ENCODE results near the gene CTU1.
A peak's percentile ranks its signal among the peaks of the same experiment; 100 is the strongest.

CTU1 gene

DNA sequence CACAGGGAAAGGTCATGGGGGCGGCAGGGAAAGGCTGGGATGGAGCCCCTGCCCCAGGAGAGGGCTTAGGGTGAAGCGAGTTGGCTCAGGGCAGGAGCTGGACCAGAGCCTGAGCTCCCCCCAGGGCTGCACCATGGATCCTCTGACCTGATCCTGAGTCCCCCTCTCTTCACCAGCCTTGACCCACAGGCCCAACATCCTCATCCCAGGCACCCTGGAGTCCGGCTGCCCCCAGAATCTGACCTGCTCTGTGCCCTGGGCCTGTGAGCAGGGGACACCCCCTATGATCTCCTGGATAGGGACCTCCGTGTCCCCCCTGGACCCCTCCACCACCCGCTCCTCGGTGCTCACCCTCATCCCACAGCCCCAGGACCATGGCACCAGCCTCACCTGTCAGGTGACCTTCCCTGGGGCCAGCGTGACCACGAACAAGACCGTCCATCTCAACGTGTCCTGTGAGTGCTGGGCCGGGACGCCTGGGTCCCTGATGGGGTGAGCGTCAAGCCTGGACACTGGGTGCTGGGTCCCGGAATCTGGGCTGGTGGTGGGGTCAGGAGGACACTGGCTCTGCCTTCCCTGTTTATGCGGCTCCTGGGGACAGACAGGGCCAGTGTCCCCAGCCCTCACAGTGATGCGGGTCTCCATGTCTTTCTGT lies 17.3 kb upstream of the CTU1 start:
- Histone ChIP-seq H3K27me3 (ENCODE audit: low read depth) (peaks cover 13% of the 10 kb centered on the region; the same call in 1 of the 2 replicates), H3K4me1 (no peaks in the 10 kb centered on the region), H3K9me3 (no peaks in the 10 kb centered on the region), H3K4me3 (no peak overlapping the region), H3K36me3 (replicated peaks) (no peaks in the 10 kb centered on the region)
- in situ Hi-C loops (cut with MboI; ENCODE audit: low sequenced_read_pairs), result no loop called here
- DNase-seq (ENCODE audit: low spot score in 2 of 2), result no peak

DNA sequence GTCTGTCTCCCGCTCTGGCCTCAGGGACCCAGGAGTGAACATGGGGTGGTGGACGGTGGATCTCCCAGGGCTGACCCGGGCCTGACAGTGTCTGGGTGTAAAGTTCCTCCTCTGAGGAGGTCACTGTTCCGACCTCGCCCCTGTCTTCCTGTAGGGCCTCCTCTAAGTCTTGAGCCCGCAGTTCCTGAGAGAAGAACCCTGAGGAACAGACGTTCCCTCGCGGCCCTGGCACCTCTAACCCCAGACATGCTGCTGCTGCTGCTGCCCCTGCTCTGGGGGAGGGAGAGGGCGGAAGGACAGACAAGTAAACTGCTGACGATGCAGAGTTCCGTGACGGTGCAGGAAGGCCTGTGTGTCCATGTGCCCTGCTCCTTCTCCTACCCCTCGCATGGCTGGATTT lies 16.5 kb upstream of the CTU1 start, which contains the start of gene SIGLEC9:
Gene SIGLEC9 (plus strand): TSS at position 178 of the 400 bp plus-strand sequence. CDS start 69 bp downstream, at position 247.
- H3K27me3 ChIP-seq (ENCODE audit: low read depth), result peaks cover 6% of the 10 kb centered on the region; the same call in 1 of the 2 replicates
- DNase-seq (ENCODE audit: low spot score in 2 of 2), result no peak
- H3K4me3 ChIP-seq, result no peak within 1 kb of the TSS
- H3K9me3 ChIP-seq, result no peaks in the 10 kb centered on the region
- no peaks in the 10 kb centered on the region for H3K36me3 ChIP-seq (replicated peaks)
- in situ Hi-C loops (cut with MboI; ENCODE audit: low sequenced_read_pairs), result no loop called here
- H3K4me1 ChIP-seq, result no peaks in the 10 kb centered on the region

DNA sequence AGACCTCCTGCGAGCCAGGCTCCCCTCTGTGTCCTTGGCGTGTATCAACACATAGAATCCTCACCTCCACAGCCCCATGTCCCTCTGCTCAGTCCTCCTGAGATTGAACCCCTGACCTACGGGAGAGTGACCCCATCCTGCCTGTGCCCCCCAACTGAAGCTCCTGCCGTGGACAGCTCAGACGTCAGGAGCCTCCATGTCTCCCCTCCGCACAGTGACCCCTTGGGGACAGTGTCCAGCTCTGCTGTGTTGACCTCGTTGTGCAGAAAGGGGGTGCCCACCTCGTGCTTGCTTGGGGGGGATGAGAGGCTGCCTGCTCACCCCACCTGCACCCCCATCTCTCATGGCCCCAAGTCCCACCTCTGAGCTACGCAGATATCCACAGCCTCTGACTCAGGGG lies 16.0 kb upstream of the CTU1 start:
- Histone ChIP-seq H3K4me3 (no peak overlapping the region), H3K27me3 (ENCODE audit: low read depth) (peaks cover 6% of the 10 kb centered on the region; the same call in 1 of the 2 replicates), H3K9me3 (no peaks in the 10 kb centered on the region), H3K4me1 (no peaks in the 10 kb centered on the region), H3K36me3 (replicated peaks) (no peaks in the 10 kb centered on the region)
- in situ Hi-C loops (cut with MboI; ENCODE audit: low sequenced_read_pairs), result no loop called here
- no peak for DNase-seq (ENCODE audit: low spot score in 2 of 2)

DNA sequence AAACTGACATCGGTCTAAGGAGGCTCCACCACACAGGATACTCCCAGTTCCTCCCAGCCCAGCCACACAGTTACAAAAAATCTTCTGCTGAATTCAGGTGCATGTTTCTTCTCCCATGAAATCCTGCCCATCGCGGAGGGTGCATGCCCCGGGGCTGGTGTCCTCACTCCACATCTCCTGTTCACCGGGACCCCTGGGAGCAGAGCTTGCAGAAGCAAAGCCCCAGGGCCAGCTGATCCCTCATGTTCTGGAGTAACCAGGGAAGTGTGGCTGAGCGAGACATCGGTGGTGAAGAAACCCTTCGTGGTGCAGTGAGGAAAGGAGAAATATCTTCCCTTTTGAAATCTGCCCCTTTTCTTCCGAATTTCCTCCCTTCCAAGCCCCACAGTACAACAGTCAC lies 15.6 kb upstream of the CTU1 start:
- no peaks in the 10 kb centered on the region for H3K9me3 ChIP-seq
- no peak overlapping the region for H3K4me3 ChIP-seq
- H3K27me3 ChIP-seq (ENCODE audit: low read depth), result peaks cover 6% of the 10 kb centered on the region; the same call in 1 of the 2 replicates
- DNase-seq (ENCODE audit: low spot score in 2 of 2), result no peak
- H3K4me1 ChIP-seq, result no peaks in the 10 kb centered on the region
- in situ Hi-C loops (cut with MboI; ENCODE audit: low sequenced_read_pairs), result no loop called here
- H3K36me3 ChIP-seq (replicated peaks), result no peaks in the 10 kb centered on the region

DNA sequence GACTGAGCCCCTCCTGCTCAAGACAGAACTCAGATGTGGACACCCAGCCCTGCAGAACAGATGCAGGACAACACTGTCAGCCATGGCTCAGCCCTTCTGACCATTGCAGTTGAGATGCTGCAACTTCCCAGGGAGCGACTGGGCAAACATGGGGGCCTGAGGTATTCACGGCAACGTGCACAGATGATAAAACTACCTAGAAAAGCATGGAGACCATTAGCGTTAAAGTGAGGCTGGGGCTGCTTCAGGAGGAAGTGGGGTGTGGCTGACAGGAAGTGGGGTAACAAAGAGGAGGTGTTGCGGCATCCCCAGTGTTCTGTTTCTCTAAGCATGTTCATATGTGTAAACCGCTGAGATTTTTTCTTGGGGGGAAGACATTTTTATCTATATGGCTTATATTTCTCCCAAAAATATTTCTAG lies 15.2 kb upstream of the CTU1 start:
- Histone ChIP-seq H3K36me3 (replicated peaks) (no peaks in the 10 kb centered on the region), H3K4me3 (no peak overlapping the region), H3K9me3 (no peaks in the 10 kb centered on the region), H3K27me3 (ENCODE audit: low read depth) (peaks cover 4% of the 10 kb centered on the region; the same call in 1 of the 2 replicates), H3K4me1 (no peaks in the 10 kb centered on the region)
- in situ Hi-C loops (cut with MboI; ENCODE audit: low sequenced_read_pairs), result no loop called here
- DNase-seq (ENCODE audit: low spot score in 2 of 2), result no peak

DNA sequence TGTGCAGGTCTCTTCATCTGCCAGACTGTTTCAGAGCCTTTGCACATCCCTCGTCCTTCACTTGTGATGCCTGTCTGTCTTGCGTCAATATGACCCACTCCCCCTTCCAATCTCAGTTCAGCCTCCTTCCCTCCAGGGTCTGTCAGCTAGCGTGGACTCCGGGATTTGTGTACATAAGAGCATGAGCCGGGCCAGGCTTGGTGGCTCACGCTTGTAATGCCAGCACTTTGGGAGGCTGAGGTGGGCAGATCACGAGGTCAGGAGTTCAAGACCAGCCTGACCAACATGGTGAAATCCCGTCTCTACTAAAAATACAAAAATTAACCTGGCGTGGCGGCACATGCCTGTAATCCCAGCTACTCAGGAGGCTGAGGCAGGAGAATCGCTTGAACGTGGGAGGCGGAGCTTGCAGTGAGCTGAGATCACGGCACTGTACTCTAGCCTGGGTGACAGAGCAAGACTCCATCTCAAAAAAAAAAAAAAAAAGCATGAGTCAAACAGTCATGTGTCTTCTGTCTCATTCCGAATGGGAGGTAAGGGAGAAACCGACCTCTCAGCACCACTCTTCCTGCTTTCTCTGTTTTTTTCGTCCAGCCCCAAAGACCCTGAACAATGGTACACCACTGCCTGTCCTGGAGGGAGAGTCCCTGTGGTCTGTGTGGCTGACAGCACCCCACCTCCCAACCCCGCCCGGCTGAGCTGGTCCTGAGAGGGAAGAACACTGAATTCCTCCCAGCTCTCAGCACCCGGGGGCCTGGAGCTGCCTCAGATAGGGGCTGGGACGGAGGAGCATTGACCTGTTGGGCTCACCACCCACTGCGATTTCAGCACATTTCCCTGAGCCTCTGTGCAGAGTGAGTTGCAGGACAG lies 14.1 kb upstream of the CTU1 start:
- H3K4me1 ChIP-seq, result no peaks in the 10 kb centered on the region
- no peaks in the 10 kb centered on the region for H3K9me3 ChIP-seq
- no peak for DNase-seq (ENCODE audit: low spot score in 2 of 2)
- in situ Hi-C loops (cut with MboI; ENCODE audit: low sequenced_read_pairs), result no loop called here
- no peaks in the 10 kb centered on the region for H3K36me3 ChIP-seq (replicated peaks)
- H3K27me3 ChIP-seq (ENCODE audit: low read depth), result peaks cover 3% of the 10 kb centered on the region; the same call in 1 of the 2 replicates
- no peak overlapping the region for H3K4me3 ChIP-seq

DNA sequence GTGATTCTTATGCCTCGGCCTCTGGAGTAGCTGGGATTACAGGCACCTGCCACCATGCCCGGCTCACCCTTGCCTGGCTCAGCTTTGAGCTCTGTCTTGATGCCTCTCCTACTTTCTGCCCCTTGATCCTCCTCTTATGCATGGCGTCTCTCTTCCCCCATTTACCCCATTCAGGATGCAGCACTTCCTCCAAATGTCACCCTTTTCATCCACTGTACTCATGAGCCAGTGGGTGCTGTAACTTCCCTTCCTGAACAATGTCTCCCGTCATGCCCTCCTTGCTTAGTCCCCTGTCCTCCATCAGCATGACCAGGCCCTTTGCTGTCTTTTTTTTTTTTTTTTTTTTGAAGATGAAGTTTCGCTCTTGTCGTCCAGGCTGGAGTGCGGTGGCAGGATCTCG lies 13.0 kb upstream of the CTU1 start:
- Histone ChIP-seq H3K4me3 (no peak overlapping the region), H3K36me3 (replicated peaks) (no peaks in the 10 kb centered on the region), H3K27me3 (ENCODE audit: low read depth) (peaks cover 3% of the 10 kb centered on the region; the same call in 1 of the 2 replicates), H3K4me1 (no peaks in the 10 kb centered on the region), H3K9me3 (no peaks in the 10 kb centered on the region)
- DNase-seq (ENCODE audit: low spot score in 2 of 2), result no peak
- in situ Hi-C loops (cut with MboI; ENCODE audit: low sequenced_read_pairs), result no loop called here

DNA sequence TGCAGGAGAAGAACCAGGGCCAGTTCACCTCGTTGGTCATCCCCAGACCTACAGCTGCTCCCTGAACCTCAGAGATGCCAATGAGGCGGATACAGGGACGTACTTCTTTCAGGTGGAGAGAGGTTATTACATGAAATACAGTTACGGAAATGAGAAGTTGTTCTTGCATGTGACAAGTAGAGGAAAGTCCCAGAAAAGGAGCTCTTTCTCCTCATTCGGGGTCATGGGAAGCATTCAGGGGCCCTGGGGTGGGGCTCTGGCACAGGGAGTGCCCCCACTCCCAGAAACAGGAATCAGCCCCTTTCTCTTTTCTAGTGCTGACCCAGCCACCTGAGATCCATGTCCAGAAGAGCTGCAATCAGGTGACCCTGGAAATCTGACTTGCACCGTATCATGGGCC lies 12.0 kb upstream of the CTU1 start:
- Histone ChIP-seq H3K27me3 (ENCODE audit: low read depth) (peaks cover 3% of the 10 kb centered on the region; the same call in 1 of the 2 replicates), H3K36me3 (replicated peaks) (no peaks in the 10 kb centered on the region), H3K9me3 (no peaks in the 10 kb centered on the region), H3K4me3 (no peak overlapping the region), H3K4me1 (no peaks in the 10 kb centered on the region)
- DNase-seq (ENCODE audit: low spot score in 2 of 2), result no peak
- in situ Hi-C loops (cut with MboI; ENCODE audit: low sequenced_read_pairs), result no loop called here

DNA sequence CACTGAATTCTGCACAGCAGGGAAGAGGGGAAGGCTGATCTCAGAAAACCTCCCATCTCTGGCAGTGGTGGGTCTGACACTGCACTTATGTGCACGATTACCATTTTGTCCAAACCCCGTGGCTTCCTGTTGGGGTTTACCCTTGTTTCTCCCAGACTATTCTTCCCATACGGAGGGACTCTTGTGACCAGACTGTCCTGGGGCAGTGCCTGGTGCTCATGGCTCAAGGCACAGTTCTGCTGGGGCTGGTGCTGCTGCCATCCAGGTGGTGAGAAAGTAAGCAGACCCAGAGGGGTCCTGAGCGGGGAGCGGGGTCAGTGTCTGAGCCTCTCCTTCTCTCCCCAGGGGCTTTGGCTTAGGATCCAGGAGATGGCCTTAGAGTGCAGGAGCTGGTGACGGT lies 11.4 kb upstream of the CTU1 start:
- in situ Hi-C loops (cut with MboI; ENCODE audit: low sequenced_read_pairs), result no loop called here

DNA sequence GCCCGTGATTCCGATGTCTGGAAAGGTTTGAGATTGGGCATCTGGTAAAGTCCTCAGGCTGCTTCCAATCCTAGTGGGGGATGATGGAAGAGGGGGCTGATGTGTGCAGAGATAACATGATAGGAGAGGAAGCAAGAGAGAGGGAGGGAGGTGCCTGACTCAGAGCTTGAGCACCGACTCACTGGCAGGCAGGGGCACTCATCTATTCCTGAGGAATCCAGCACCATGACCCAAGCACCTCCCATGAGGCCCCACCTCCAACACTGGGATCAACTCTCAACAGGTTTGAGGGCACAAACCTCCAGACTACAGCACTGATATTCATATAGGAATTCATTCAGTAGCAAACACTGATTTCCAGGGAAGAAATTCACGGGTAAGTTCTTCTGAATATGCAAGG lies 10.9 kb upstream of the CTU1 start:
- in situ Hi-C loops (cut with MboI; ENCODE audit: low sequenced_read_pairs), result no loop called here
- Histone ChIP-seq H3K9me3 (no peaks in the 10 kb centered on the region), H3K36me3 (replicated peaks) (no peaks in the 10 kb centered on the region), H3K4me3 (no peak overlapping the region), H3K27me3 (ENCODE audit: low read depth) (peaks cover 7% of the 10 kb centered on the region; the same call in 1 of the 2 replicates), H3K4me1 (no peaks in the 10 kb centered on the region)
- DNase-seq (ENCODE audit: low spot score in 2 of 2), result no peak

More for the DNA sequence above, 11.4 kb upstream of the CTU1 start:
- Histone ChIP-seq H3K27me3 (ENCODE audit: low read depth) (peaks cover 3% of the 10 kb centered on the region; the same call in 1 of the 2 replicates), H3K36me3 (replicated peaks) (no peaks in the 10 kb centered on the region), H3K4me3 (no peak overlapping the region), H3K4me1 (no peaks in the 10 kb centered on the region), H3K9me3 (no peaks in the 10 kb centered on the region)
- DNase-seq (ENCODE audit: low spot score in 2 of 2), result no peak

DNA sequence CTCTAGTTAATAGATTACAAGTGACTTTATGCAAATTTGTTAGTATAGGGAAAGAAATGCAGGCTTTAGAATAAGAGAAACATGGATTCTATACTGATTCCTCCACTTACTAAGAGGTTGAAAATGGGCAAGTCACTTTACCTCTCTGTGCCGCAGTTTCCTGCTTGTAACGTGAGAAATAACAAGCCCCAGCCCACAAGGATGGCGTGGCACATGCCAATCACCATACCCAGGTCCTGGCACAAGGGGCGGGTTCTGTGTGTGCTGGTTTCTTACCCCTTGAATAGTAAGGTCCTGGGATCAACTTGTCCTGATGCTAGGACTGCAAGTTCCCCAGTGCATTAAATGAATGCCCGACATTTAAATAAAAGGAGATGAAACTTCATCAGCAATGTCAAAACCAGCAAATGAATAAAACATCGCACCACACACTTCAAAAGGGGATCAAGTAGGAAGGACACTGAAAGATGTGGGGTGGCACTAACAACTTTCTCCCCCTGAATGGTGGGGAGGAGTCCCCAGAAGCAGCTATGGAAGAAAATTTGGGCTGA lies 8.6 kb upstream of the CTU1 start:
- Histone ChIP-seq H3K27me3 (ENCODE audit: low read depth) (peaks cover 15% of the 10 kb centered on the region), H3K4me1 (no peaks in the 10 kb centered on the region), H3K4me3 (no peak overlapping the region), H3K9me3 (no peaks in the 10 kb centered on the region), H3K36me3 (replicated peaks) (no peaks in the 10 kb centered on the region)
- DNase-seq (ENCODE audit: low spot score in 2 of 2), result no peak
- in situ Hi-C loops (cut with MboI; ENCODE audit: low sequenced_read_pairs), result no loop called here

DNA sequence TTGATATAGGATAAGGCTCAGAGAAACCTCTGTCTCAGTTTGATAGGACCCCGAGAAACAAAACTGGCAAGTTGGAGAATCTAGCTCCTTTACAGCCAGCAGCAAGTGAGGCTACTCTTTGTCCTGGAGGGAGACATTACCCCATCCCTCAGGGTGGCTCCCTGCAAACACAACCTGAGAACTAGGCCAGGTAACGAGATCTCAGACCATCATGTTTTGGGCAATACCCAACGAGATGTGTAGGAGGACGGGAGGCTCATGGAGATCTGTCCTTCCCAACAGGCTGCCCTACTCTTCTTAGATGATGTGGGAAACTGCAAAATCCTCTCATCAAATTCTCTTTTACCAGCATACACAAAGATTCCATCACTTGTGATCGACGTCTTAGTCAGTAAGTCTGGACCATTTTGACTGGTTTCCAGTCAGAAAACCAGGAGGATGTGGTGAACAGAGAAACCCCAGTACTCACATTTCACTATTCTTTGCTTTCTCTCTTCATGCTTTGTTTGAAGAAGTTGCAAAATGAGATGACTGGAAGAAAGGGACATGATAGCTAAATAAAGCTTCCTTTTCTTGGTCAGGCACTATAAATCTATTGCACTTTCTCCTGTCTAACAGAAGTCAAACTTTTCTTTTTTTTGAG lies 6.0 kb upstream of the CTU1 start:
- no peak for DNase-seq (ENCODE audit: low spot score in 2 of 2)
- Histone ChIP-seq H3K36me3 (replicated peaks) (no peaks in the 10 kb centered on the region), H3K9me3 (no peaks in the 10 kb centered on the region), H3K4me3 (no peak overlapping the region), H3K27me3 (ENCODE audit: low read depth) (peaks cover 20% of the 10 kb centered on the region), H3K4me1 (no peaks in the 10 kb centered on the region)
- in situ Hi-C loops (cut with MboI; ENCODE audit: low sequenced_read_pairs), result no loop called here

DNA sequence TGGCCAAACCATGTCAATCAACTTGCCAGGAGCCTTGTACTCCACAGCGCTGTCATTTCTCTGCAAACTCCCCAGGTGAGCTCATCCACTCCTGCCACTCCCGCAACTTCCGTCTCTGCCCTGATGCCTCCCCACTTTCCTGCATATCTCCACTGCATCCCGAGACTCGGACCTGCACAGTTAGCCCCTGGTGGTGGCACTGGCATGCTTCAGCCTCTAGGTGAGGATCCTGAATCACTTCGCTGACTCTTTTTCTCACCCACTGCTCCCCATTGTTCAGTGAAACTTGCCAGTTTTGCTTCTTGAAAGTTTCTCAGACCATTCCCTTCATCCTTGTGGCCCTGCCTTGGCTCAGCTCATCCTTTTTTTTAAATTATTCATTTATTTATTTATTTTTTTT lies 3.4 kb upstream of the CTU1 start:
- no peaks in the 10 kb centered on the region for H3K36me3 ChIP-seq (replicated peaks)
- no peaks in the 10 kb centered on the region for H3K9me3 ChIP-seq
- no peak overlapping the region for H3K4me3 ChIP-seq
- peaks cover 20% of the 10 kb centered on the region for H3K27me3 ChIP-seq (ENCODE audit: low read depth)
- in situ Hi-C loops (cut with MboI; ENCODE audit: low sequenced_read_pairs), result no loop called here
- peaks cover 9% of the 10 kb centered on the region for H3K4me1 ChIP-seq
- DNase-seq (ENCODE audit: low spot score in 2 of 2), result peak in 1 of 2 experiments; percentile 33

Measured in HAP-1 (cell line).